Muscle of leg (tissue), 11 donors: ENCODE measurements around the gene SKOR1. TPM values are rescaled to one million over a fixed set of nuclear protein-coding genes. Genes with fewer than 3 reads are reported as not detected.

Experiments used
- DNase-seq: peaks from one replicate; pipeline ENCODE4 v3.0.0; 2013
- H3K27ac ChIP-seq: one replicate; pipeline ENCODE4 v1.5.1; 2013; ENCODE audit warnings: mild to moderate bottlenecking, low read length, control low read depth
- H3K27me3 ChIP-seq: one replicate; pipeline ENCODE4 v1.6.1; 2013; ENCODE audit warnings: low read length; ENCODE audit not compliant: control insufficient read depth, insufficient read depth
- H3K36me3 ChIP-seq: one replicate; pipeline ENCODE4 v1.6.1; 2013; ENCODE audit warnings: low read length; ENCODE audit not compliant: control insufficient read depth, insufficient read depth
- H3K4me1 ChIP-seq: one replicate; pipeline ENCODE4 v1.6.1; 2013; ENCODE audit warnings: low read length; ENCODE audit not compliant: control insufficient read depth, insufficient read depth
- H3K4me3 ChIP-seq: one replicate; pipeline ENCODE4 v1.5.1; 2013; ENCODE audit warnings: low read length, control low read depth
- H3K9me3 ChIP-seq: replicated peaks from 2 replicates; pipeline ENCODE4 v1.6.1; 2013; ENCODE audit warnings: low read depth, low read length; ENCODE audit not compliant: control insufficient read depth
- WGBS: methylation state at CpG from one replicate; pipeline ENCODE4 v1.1.5; 2013; ENCODE audit warnings: missing lambda C conversion rate; ENCODE audit not compliant: insufficient coverage; 5-methylcytosine and 5-hydroxymethylcytosine counted together
- polyA plus RNA-seq, 8 donors: library from polyadenylated mRNA; unstranded; fragments of 120-200 nt; gene quantifications; one replicate each; pipeline versions ENCODE4 v1.2.1 to v1.2.3, GENCODE V29; 2013; ENCODE audit warnings: inconsistent platforms in 1 of 8, low replicate concordance in 1 of 8; ENCODE audit not compliant: insufficient read length in 8 of 8, insufficient read depth in 1 of 8
- total RNA-seq: library from RNA; stranded (reverse); fragments of 120-200 nt; gene quantifications from one replicate; pipeline ENCODE4 v1.2.4, GENCODE V29; 2013

The SKOR1 gene
- total and polyA plus RNA-seq, 9 donors: 0.31 to 0.67 (median 0.43) TPM

GRCh38 chr15:67831363-67831762 lies 6.1 kb downstream of the SKOR1 start:
- no peak for DNase-seq
- peaks cover 57% of the 10 kb centered on the region for H3K4me1 ChIP-seq
- peaks cover 96% of the 10 kb centered on the region for H3K27me3 ChIP-seq

DNA sequence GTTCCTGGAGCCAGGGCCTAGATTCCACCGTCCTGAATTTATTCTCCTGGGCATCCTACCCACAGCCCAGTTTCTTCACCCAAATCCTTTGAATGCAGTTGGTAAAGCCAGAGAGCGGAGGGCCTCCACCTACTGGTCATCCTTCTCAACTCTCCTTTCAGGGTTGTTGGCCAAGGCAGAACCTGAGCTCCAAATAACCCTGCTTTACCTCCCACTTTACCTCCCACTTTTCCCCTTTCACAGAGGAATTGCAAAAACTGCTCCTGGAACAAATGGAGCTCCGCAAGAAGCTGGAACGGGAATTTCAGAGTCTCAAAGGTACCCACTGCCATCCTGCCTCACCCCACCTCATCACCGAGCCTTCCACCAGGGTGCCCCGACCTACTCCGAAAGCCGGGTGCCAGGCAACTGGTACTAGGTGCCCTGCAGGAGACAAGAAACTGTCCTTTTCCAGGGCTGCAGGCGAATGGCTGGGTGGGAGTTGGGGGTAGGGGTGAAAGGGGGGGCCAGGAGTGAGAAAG lies 6.8 kb downstream of the SKOR1 start:
- WGBS: 16% methylated on average over 4 of the region's 9 CpGs
- no peak for DNase-seq
- peaks cover 95% of the 10 kb centered on the region for H3K27me3 ChIP-seq
- peaks cover 60% of the 10 kb centered on the region for H3K4me1 ChIP-seq
- no peak overlapping the region for H3K27ac ChIP-seq
- no peak overlapping the region for H3K4me3 ChIP-seq
- H3K9me3 ChIP-seq: no peaks in the 10 kb centered on the region
- H3K36me3 ChIP-seq: no peaks in the 10 kb centered on the region

More at GRCh38 chr15:67831363-67831762, 6.1 kb downstream of the SKOR1 start:
- H3K9me3 ChIP-seq: no peaks in the 10 kb centered on the region
- H3K27ac ChIP-seq: no peak overlapping the region
- no peak overlapping the region for H3K4me3 ChIP-seq
- H3K36me3 ChIP-seq: no peaks in the 10 kb centered on the region

GRCh38 chr15:67832897-67833709 lies 7.8 kb downstream of the SKOR1 start:
- Histone ChIP-seq H3K4me1 (peaks cover 56% of the 10 kb centered on the region), H3K9me3 (no peaks in the 10 kb centered on the region), H3K27ac (no peak overlapping the region), H3K27me3 (peaks cover 89% of the 10 kb centered on the region), H3K36me3 (no peaks in the 10 kb centered on the region), H3K4me3 (peak overlapping the region; percentile 25)
- no peak for DNase-seq
- WGBS: 3% methylated on average over 16 of the region's 32 CpGs

DNA sequence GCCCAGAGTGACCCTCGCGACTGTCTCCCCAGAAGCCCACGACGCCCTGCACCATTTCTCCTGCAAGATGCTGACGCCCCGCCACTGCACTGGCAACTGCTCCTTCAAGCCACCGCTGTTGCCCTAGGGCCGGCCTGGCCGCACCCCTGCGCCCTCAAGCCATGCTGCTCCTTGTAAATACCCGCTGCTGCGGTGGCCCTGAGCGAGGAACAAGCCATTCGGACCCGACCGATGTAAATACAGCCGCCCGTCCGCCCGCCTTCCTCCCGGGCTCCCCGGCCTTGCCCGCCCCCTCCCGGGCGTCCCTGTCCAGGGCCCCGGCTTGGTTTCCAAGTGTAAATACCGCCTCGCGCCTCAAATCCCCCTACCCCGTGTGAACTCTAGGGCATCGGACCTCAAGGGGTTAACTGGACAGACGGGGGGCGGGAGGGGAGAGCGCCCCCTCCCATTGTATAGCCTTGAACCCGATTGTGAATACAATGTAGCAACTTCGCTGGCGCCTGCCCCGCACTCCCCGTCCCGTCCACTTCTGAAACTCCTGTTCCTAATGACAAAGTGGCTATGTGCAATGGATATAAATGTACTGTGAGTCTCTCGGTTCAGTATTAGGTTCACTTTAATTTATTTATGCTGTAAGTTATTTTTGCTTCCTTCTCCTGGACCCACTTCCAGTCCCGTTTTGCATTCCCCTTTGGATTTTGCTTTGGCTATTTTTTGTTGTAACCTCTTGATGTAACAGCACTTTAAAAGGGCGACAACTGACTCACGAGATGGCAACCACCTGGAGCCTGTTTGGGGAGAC lies 8.6 kb downstream of the SKOR1 start:
- Histone ChIP-seq H3K9me3 (no peaks in the 10 kb centered on the region), H3K36me3 (no peaks in the 10 kb centered on the region), H3K27ac (no peak overlapping the region), H3K4me3 (peak overlapping the region; percentile 7), H3K4me1 (peaks cover 55% of the 10 kb centered on the region), H3K27me3 (peaks cover 84% of the 10 kb centered on the region)
- DNase-seq: no peak
- WGBS: under 1% methylated on average over 32 of the region's 44 CpGs

- 11% methylated on average over 56 of the region's 59 CpGs for WGBS
- DNase-seq: no peak
Measured at GRCh38 chr15:67834581-67835296, 9.4 kb downstream of the SKOR1 start.

DNA sequence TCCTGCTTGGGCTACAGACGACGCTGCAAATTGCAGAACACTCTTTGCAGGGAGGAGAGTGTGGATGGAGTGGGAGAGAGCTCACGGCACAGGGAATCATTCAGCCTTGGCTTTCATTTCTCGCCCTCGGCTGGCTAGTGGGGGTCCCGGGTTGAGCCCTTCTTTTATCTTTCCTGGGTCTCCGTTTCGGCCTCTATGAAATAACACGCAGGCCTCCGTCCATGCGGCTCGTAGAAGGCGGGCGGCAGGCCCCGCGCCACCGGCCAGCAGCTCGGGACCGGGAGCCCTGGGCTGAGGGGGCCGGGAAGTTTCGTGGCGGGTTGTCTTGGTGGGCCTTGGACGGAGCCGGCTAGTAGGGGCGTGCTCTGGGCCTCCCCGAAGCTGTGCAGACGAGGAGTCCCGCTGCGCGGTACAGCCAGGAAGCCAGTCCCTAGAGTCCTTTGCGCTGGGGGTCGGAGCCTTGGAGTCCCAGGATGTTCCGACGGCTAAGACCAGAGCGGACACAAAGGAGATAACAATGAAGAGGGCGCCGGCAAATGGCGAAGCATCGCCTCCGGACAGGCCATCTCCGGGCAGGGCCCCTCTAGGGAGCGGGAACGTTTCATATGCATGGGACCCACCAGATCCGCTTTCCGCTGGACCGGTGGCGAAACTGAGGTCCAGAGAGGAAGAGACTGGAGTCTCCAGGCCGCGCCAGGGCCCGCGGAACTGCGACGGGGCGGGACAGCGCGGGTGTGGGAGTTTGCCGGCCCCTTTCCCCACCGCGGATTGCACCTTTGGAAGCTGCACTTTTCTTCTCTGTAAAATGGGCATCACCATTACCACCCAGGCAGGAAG lies 10.2 kb downstream of the SKOR1 start:
- DNase-seq: no peak
- Histone ChIP-seq H3K27me3 (peaks cover 68% of the 10 kb centered on the region), H3K27ac (no peak overlapping the region), H3K4me3 (peak overlapping the region; percentile 28), H3K36me3 (no peaks in the 10 kb centered on the region), H3K4me1 (peaks cover 54% of the 10 kb centered on the region), H3K9me3 (no peaks in the 10 kb centered on the region)
- 16% methylated on average over 48 of the region's 59 CpGs for WGBS

More at GRCh38 chr15:67834581-67835296, 9.4 kb downstream of the SKOR1 start:
- Histone ChIP-seq H3K27me3 (peaks cover 76% of the 10 kb centered on the region), H3K4me1 (peaks cover 54% of the 10 kb centered on the region), H3K27ac (no peak overlapping the region), H3K4me3 (peak overlapping the region; percentile 28), H3K9me3 (no peaks in the 10 kb centered on the region), H3K36me3 (no peaks in the 10 kb centered on the region)

DNA sequence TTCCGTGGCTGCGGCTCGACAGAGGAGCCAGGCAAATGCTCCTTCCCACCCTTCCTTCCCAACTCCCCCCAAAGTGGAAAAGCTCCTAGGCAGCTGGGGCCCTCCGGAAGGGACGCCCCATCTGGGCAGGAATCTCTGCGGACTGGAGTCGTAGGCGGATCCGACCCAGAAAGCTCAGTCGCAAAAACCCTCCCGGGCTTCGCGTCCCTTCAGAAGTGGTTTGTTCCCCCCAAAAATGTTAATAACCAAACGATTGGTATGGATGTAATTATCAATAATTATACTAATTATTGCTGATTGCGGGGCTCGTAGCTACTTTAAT lies 10.8 kb downstream of the SKOR1 start:
- 9% methylated on average over 7 of the region's 16 CpGs for WGBS
- H3K4me1 ChIP-seq: peaks cover 57% of the 10 kb centered on the region
- H3K4me3 ChIP-seq: peak overlapping the region; percentile 15
- peaks cover 62% of the 10 kb centered on the region for H3K27me3 ChIP-seq
- no peak overlapping the region for H3K27ac ChIP-seq
- no peak for DNase-seq
- H3K36me3 ChIP-seq: no peaks in the 10 kb centered on the region
- no peaks in the 10 kb centered on the region for H3K9me3 ChIP-seq

DNA sequence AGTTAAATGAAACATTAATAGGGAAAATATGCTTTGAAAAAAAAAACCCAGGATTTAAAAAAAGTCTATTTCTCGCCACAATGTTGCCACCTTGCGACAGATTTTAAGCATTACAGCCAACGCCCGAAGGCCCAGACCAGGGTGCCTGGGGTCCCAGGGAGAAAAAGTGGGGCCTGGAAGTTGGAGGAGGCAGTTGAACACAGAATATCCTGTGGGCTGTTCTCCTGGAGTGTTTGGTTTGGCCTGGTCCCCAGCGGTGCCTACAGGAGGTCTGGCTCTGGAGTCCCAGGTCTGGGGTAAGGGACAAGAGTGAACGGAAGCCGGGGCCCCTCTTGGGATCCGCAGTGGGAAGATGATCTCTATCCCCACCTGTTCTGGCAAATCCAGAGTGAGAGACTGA lies 11.2 kb downstream of the SKOR1 start:
- Histone ChIP-seq H3K9me3 (no peaks in the 10 kb centered on the region), H3K36me3 (no peaks in the 10 kb centered on the region), H3K27me3 (peaks cover 58% of the 10 kb centered on the region), H3K27ac (no peak overlapping the region), H3K4me1 (peaks cover 60% of the 10 kb centered on the region), H3K4me3 (peak overlapping the region; percentile 15)
- WGBS: 50% methylated on average over 2 of the region's 8 CpGs
- DNase-seq: peak; percentile 67

- no peak for DNase-seq
- H3K27ac ChIP-seq: no peak overlapping the region
- H3K27me3 ChIP-seq: peaks cover 55% of the 10 kb centered on the region
- H3K4me1 ChIP-seq: peaks cover 59% of the 10 kb centered on the region
- H3K4me3 ChIP-seq: no peak overlapping the region
- no peaks in the 10 kb centered on the region for H3K36me3 ChIP-seq
- no peaks in the 10 kb centered on the region for H3K9me3 ChIP-seq
- WGBS: no CpG with 5 or more reads among the region's 2 CpGs
Measured at GRCh38 chr15:67836955-67837354, 11.6 kb downstream of the SKOR1 start.
